ENCODE data around the gene SH3RF1. TPM values are rescaled to one million over a fixed set of nuclear protein-coding genes. Genes with fewer than 3 reads are reported as not detected.

SH3RF1 gene
- total and polyA plus RNA-seq, 2 donors, result 2.0 to 3.7 TPM

- Histone ChIP-seq H3K4me3 (ENCODE audit: low read length in 2 of 2) (peak overlapping the region; percentile 14 to 22), H3K27ac (ENCODE audit: low read depth in 1 of 2, low read length in 1 of 2) (peak overlapping the region; percentile 33 to 59), H3K9me3 (ENCODE audit: control insufficient read depth in 2 of 2, insufficient read depth in 1 of 2, low read length in 1 of 2) (no peaks in the 10 kb centered on the region), H3K27me3 (ENCODE audit: control insufficient read depth in 2 of 2, insufficient read depth in 1 of 2, low read length in 1 of 2) (no peaks in the 10 kb centered on the region), H3K36me3 (ENCODE audit: control insufficient read depth in 2 of 2, insufficient read depth in 2 of 2, low read length in 1 of 2) (no peaks in the 10 kb centered on the region), H3K4me1 (ENCODE audit: control insufficient read depth in 2 of 2, insufficient read depth in 2 of 2, low read length in 2 of 2) (peaks cover 3 to 10% of the 10 kb centered on the region in 2 donors)
- DNase-seq (ENCODE audit: low read depth in 6 of 9, low spot score in 9 of 9), result peak in 2 of 9 donors; percentile 11 to 29
- WGBS, result 9% methylated on average over 19 of the region's 19 CpGs
Measured at GRCh38 chr4:169079942-169080827, 190.6 kb downstream of the SH3RF1 start.

GRCh38 chr4:169074117-169074516 lies 196.6 kb downstream of the SH3RF1 start:
- no peaks in the 10 kb centered on the region for H3K9me3 ChIP-seq (ENCODE audit: control insufficient read depth in 2 of 2, insufficient read depth in 1 of 2, low read length in 1 of 2)
- no peak overlapping the region for H3K27ac ChIP-seq (ENCODE audit: low read depth in 1 of 2, low read length in 1 of 2)
- H3K27me3 ChIP-seq (ENCODE audit: control insufficient read depth in 2 of 2, insufficient read depth in 1 of 2, low read length in 1 of 2), result no peaks in the 10 kb centered on the region
- no peak for DNase-seq (ENCODE audit: low read depth in 6 of 9, low spot score in 9 of 9)
- no peaks in the 10 kb centered on the region for H3K4me1 ChIP-seq (ENCODE audit: control insufficient read depth in 2 of 2, insufficient read depth in 2 of 2, low read length in 2 of 2)
- H3K36me3 ChIP-seq (ENCODE audit: control insufficient read depth in 2 of 2, insufficient read depth in 2 of 2, low read length in 1 of 2), result no peaks in the 10 kb centered on the region
- no peak overlapping the region for H3K4me3 ChIP-seq (ENCODE audit: low read length in 2 of 2)
- 95% methylated on average over 7 of the region's 7 CpGs for WGBS

GRCh38 chr4:169071747-169072146 lies 199.0 kb downstream of the SH3RF1 start:
- Histone ChIP-seq H3K4me1 (ENCODE audit: control insufficient read depth in 2 of 2, insufficient read depth in 2 of 2, low read length in 2 of 2) (peaks cover 0 to 4% of the 10 kb centered on the region in 2 donors), H3K4me3 (ENCODE audit: low read length in 2 of 2) (no peak overlapping the region), H3K36me3 (ENCODE audit: control insufficient read depth in 2 of 2, insufficient read depth in 2 of 2, low read length in 1 of 2) (no peaks in the 10 kb centered on the region), H3K27ac (ENCODE audit: low read depth in 1 of 2, low read length in 1 of 2) (no peak overlapping the region), H3K9me3 (ENCODE audit: control insufficient read depth in 2 of 2, insufficient read depth in 1 of 2, low read length in 1 of 2) (no peaks in the 10 kb centered on the region), H3K27me3 (ENCODE audit: control insufficient read depth in 2 of 2, insufficient read depth in 1 of 2, low read length in 1 of 2) (no peaks in the 10 kb centered on the region)
- DNase-seq (ENCODE audit: low read depth in 6 of 9, low spot score in 9 of 9), result no peak
- 68% methylated on average over 7 of the region's 7 CpGs for WGBS

GRCh38 chr4:169070895-169071218 lies 199.9 kb downstream of the SH3RF1 start:
- peaks cover 0 to 4% of the 10 kb centered on the region in 2 donors for H3K4me1 ChIP-seq (ENCODE audit: control insufficient read depth in 2 of 2, insufficient read depth in 2 of 2, low read length in 2 of 2)
- no peak overlapping the region for H3K4me3 ChIP-seq (ENCODE audit: low read length in 2 of 2)
- no peak overlapping the region for H3K27ac ChIP-seq (ENCODE audit: low read depth in 1 of 2, low read length in 1 of 2)
- WGBS, result 98% methylated on average over 5 of the region's 5 CpGs
- no peak for DNase-seq (ENCODE audit: low read depth in 6 of 9, low spot score in 9 of 9)
- H3K36me3 ChIP-seq (ENCODE audit: control insufficient read depth in 2 of 2, insufficient read depth in 2 of 2, low read length in 1 of 2), result no peaks in the 10 kb centered on the region
- H3K9me3 ChIP-seq (ENCODE audit: control insufficient read depth in 2 of 2, insufficient read depth in 1 of 2, low read length in 1 of 2), result no peaks in the 10 kb centered on the region
- no peaks in the 10 kb centered on the region for H3K27me3 ChIP-seq (ENCODE audit: control insufficient read depth in 2 of 2, insufficient read depth in 1 of 2, low read length in 1 of 2)

- 93% methylated on average over 16 of the region's 16 CpGs for WGBS
- Histone ChIP-seq H3K36me3 (ENCODE audit: control insufficient read depth in 2 of 2, insufficient read depth in 2 of 2, low read length in 1 of 2) (no peaks in the 10 kb centered on the region), H3K4me1 (ENCODE audit: control insufficient read depth in 2 of 2, insufficient read depth in 2 of 2, low read length in 2 of 2) (peaks cover 0 to 4% of the 10 kb centered on the region in 2 donors), H3K27ac (ENCODE audit: low read depth in 1 of 2, low read length in 1 of 2) (no peak overlapping the region), H3K9me3 (ENCODE audit: control insufficient read depth in 2 of 2, insufficient read depth in 1 of 2, low read length in 1 of 2) (no peaks in the 10 kb centered on the region), H3K27me3 (ENCODE audit: control insufficient read depth in 2 of 2, insufficient read depth in 1 of 2, low read length in 1 of 2) (no peaks in the 10 kb centered on the region), H3K4me3 (ENCODE audit: low read length in 2 of 2) (no peak overlapping the region)
- DNase-seq (ENCODE audit: low read depth in 6 of 9, low spot score in 9 of 9), result no peak
Measured at GRCh38 chr4:169070071-169070894, 200.5 kb downstream of the SH3RF1 start.

- Histone ChIP-seq H3K4me3 (ENCODE audit: low read length in 2 of 2) (no peak overlapping the region), H3K4me1 (ENCODE audit: control insufficient read depth in 2 of 2, insufficient read depth in 2 of 2, low read length in 2 of 2) (peaks cover 0 to 4% of the 10 kb centered on the region in 2 donors), H3K27ac (ENCODE audit: low read depth in 1 of 2, low read length in 1 of 2) (no peak overlapping the region), H3K9me3 (ENCODE audit: control insufficient read depth in 2 of 2, insufficient read depth in 1 of 2, low read length in 1 of 2) (no peaks in the 10 kb centered on the region), H3K36me3 (ENCODE audit: control insufficient read depth in 2 of 2, insufficient read depth in 2 of 2, low read length in 1 of 2) (no peaks in the 10 kb centered on the region), H3K27me3 (ENCODE audit: control insufficient read depth in 2 of 2, insufficient read depth in 1 of 2, low read length in 1 of 2) (no peaks in the 10 kb centered on the region)
- 66% methylated on average over 8 of the region's 8 CpGs for WGBS
- DNase-seq (ENCODE audit: low read depth in 6 of 9, low spot score in 9 of 9), result peak in 1 of 9 donors; percentile 8
Measured at GRCh38 chr4:169068423-169068822, 202.3 kb downstream of the SH3RF1 start.

- DNase-seq (ENCODE audit: low read depth in 6 of 9, low spot score in 9 of 9), result no peak
- Histone ChIP-seq H3K27me3 (ENCODE audit: control insufficient read depth in 2 of 2, insufficient read depth in 1 of 2, low read length in 1 of 2) (no peaks in the 10 kb centered on the region), H3K4me1 (ENCODE audit: control insufficient read depth in 2 of 2, insufficient read depth in 2 of 2, low read length in 2 of 2) (peaks cover 0 to 4% of the 10 kb centered on the region in 2 donors), H3K9me3 (ENCODE audit: control insufficient read depth in 2 of 2, insufficient read depth in 1 of 2, low read length in 1 of 2) (no peaks in the 10 kb centered on the region), H3K36me3 (ENCODE audit: control insufficient read depth in 2 of 2, insufficient read depth in 2 of 2, low read length in 1 of 2) (no peaks in the 10 kb centered on the region), H3K27ac (ENCODE audit: low read depth in 1 of 2, low read length in 1 of 2) (no peak overlapping the region), H3K4me3 (ENCODE audit: low read length in 2 of 2) (no peak overlapping the region)
- WGBS, result 96% methylated on average over 5 of the region's 5 CpGs
Measured at GRCh38 chr4:169066934-169067333, 203.8 kb downstream of the SH3RF1 start.

- H3K27ac ChIP-seq (ENCODE audit: low read depth in 1 of 2, low read length in 1 of 2), result no peak overlapping the region
- no peaks in the 10 kb centered on the region for H3K36me3 ChIP-seq (ENCODE audit: control insufficient read depth in 2 of 2, insufficient read depth in 2 of 2, low read length in 1 of 2)
- DNase-seq (ENCODE audit: low read depth in 6 of 9, low spot score in 9 of 9), result no peak
- H3K4me3 ChIP-seq (ENCODE audit: low read length in 2 of 2), result no peak overlapping the region
- peaks cover 0 to 3% of the 10 kb centered on the region in 2 donors for H3K9me3 ChIP-seq (ENCODE audit: control insufficient read depth in 2 of 2, insufficient read depth in 1 of 2, low read length in 1 of 2)
- 98% methylated on average over 2 of the region's 2 CpGs for WGBS
- peaks cover 0 to 7% of the 10 kb centered on the region in 2 donors for H3K4me1 ChIP-seq (ENCODE audit: control insufficient read depth in 2 of 2, insufficient read depth in 2 of 2, low read length in 2 of 2)
- H3K27me3 ChIP-seq (ENCODE audit: control insufficient read depth in 2 of 2, insufficient read depth in 1 of 2, low read length in 1 of 2), result no peaks in the 10 kb centered on the region
Measured at GRCh38 chr4:169064296-169064695, 206.5 kb downstream of the SH3RF1 start.

- no peak overlapping the region for H3K27ac ChIP-seq (ENCODE audit: low read depth in 1 of 2, low read length in 1 of 2)
- H3K4me1 ChIP-seq (ENCODE audit: control insufficient read depth in 2 of 2, insufficient read depth in 2 of 2, low read length in 2 of 2), result peaks cover 0 to 7% of the 10 kb centered on the region in 2 donors
- H3K9me3 ChIP-seq (ENCODE audit: control insufficient read depth in 2 of 2, insufficient read depth in 1 of 2, low read length in 1 of 2), result peaks cover 0 to 3% of the 10 kb centered on the region in 2 donors
- H3K27me3 ChIP-seq (ENCODE audit: control insufficient read depth in 2 of 2, insufficient read depth in 1 of 2, low read length in 1 of 2), result no peaks in the 10 kb centered on the region
- no peak for DNase-seq (ENCODE audit: low read depth in 6 of 9, low spot score in 9 of 9)
- no peaks in the 10 kb centered on the region for H3K36me3 ChIP-seq (ENCODE audit: control insufficient read depth in 2 of 2, insufficient read depth in 2 of 2, low read length in 1 of 2)
- WGBS, result 97% methylated on average over 3 of the region's 3 CpGs
- no peak overlapping the region for H3K4me3 ChIP-seq (ENCODE audit: low read length in 2 of 2)
Measured at GRCh38 chr4:169063441-169063840, 207.3 kb downstream of the SH3RF1 start.
